HG02610 (cell line): ENCODE results near the gene PCDH10.

Experiments used
- ATAC-seq: cut with Tn5 transposase; IDR thresholded peaks from one replicate; pipeline ENCODE4 v1.9.1; 2021; ENCODE audit warnings: mild to moderate bottlenecking, moderate library complexity; ENCODE audit not compliant: unreplicated experiment

The PCDH10 gene

GRCh38 chr4:133148690-133149363 is at the start of gene PCDH10:
PCDH10 (plus strand) TSS chr4:133149294; CDS start chr4:133150141, 847 bp downstream.
- peak; percentile 99 for ATAC-seq

GRCh38 chr4:133102043-133102442 is 47.1 kb upstream of the PCDH10 start:
- ATAC-seq, result no peak

- no peak for ATAC-seq
Measured at GRCh38 chr4:133102612-133103409, 46.3 kb upstream of the PCDH10 start.

GRCh38 chr4:133112641-133113040 is 36.5 kb upstream of the PCDH10 start:
- ATAC-seq, result no peak

GRCh38 chr4:133124746-133125145 is 24.3 kb upstream of the PCDH10 start:
- no peak for ATAC-seq

GRCh38 chr4:133127500-133127899 is 21.6 kb upstream of the PCDH10 start:
- no peak for ATAC-seq

- no peak for ATAC-seq
Measured at GRCh38 chr4:133129237-133129636, 19.9 kb upstream of the PCDH10 start.

GRCh38 chr4:133130171-133130570 is 18.9 kb upstream of the PCDH10 start:
- ATAC-seq, result no peak

- no peak for ATAC-seq
Measured at GRCh38 chr4:133131829-133132460, 17.1 kb upstream of the PCDH10 start.

GRCh38 chr4:133136833-133137232 is 12.3 kb upstream of the PCDH10 start:
- ATAC-seq, result no peak

GRCh38 chr4:133137571-133137970 is 11.5 kb upstream of the PCDH10 start:
- no peak for ATAC-seq

- no peak for ATAC-seq
Measured at GRCh38 chr4:133143775-133144430, 5.2 kb upstream of the PCDH10 start.

GRCh38 chr4:133145241-133145640 is 3.9 kb upstream of the PCDH10 start:
- no peak for ATAC-seq

GRCh38 chr4:133145758-133146573 is 3.1 kb upstream of the PCDH10 start:
- no peak for ATAC-seq

GRCh38 chr4:133146574-133147241 is 2.4 kb upstream of the PCDH10 start:
- peak; percentile 46 for ATAC-seq

- ATAC-seq, result no peak
Measured at GRCh38 chr4:133147286-133147821, 1.7 kb upstream of the PCDH10 start.

GRCh38 chr4:133147921-133148689 is 989 bp upstream of the PCDH10 start:
- ATAC-seq, result no peak

- ATAC-seq, result no peak
Measured at GRCh38 chr4:133149364-133149695, 236 bp downstream of the PCDH10 start.

- no peak for ATAC-seq
Measured at GRCh38 chr4:133149932-133150471, 908 bp downstream of the PCDH10 start.
